IMR-90 (cell line): ENCODE measurements around the gene NR4A3. TPM values are rescaled to one million over a fixed set of nuclear protein-coding genes. Genes with fewer than 3 reads are reported as not detected.

Experiments
- ATAC-seq: fragments of 200-7000 bp; cut with Tn5 transposase; 2 replicates; pipeline ENCODE4 v1.9.1; 2020; ENCODE audit warnings: low read depth, mild to moderate bottlenecking, moderate library complexity
- BruUV-seq: library from RNA; stranded (reverse); fragments of 400-500 nt; replicated peaks from 2 replicates; lab custom pipeline; 2021; lab: Mats Ljungman, UMichigan
- CTCF ChIA-PET: fragments of 300-600 bp; formaldehyde crosslinking; extraction: SDS; loops from one replicate; lab custom pipeline; 2021; ENCODE audit warnings: antibody characterized with exemption; lab: Yijun Ruan, JAX
- POLR2A ChIA-PET: fragments of 300-600 bp; sonication (Branson Sonifier 250); formaldehyde crosslinking; loops from one replicate; lab custom pipeline; 2022; ENCODE audit warnings: antibody characterized with exemption; ENCODE audit not compliant: unreplicated experiment; lab: Charles Lee
- DNase-seq: peaks from one replicate; pipeline ENCODE4 v3.0.0; 2013
- H2AFZ ChIP-seq: replicated peaks from 2 replicates; pipeline ENCODE3; 2013; ENCODE audit warnings: low read length, mild to moderate bottlenecking; ENCODE audit not compliant: poor library complexity
- H2AK5ac ChIP-seq: 2 replicates; pipeline ENCODE4 v1.6.1; 2013; ENCODE audit warnings: low read depth, low read length, inconsistent platforms
- H2AK9ac ChIP-seq: replicated peaks from 2 replicates; pipeline ENCODE3; 2013; ENCODE audit warnings: mild to moderate bottlenecking, low read depth, low read length, moderate library complexity; ENCODE audit not compliant: poor library complexity
- H2BK120ac ChIP-seq: 2 replicates; pipeline ENCODE4 v1.6.1; 2013; ENCODE audit warnings: low read depth, low read length, inconsistent platforms
- H2BK15ac ChIP-seq: 3 replicates; pipeline ENCODE4 v1.6.1; 2013; ENCODE audit warnings: low read depth, low read length, inconsistent platforms
- H2BK20ac ChIP-seq: 2 replicates; pipeline ENCODE4 v1.6.1; 2013; ENCODE audit warnings: low read depth, mild to moderate bottlenecking, inconsistent platforms, low read length, moderate library complexity
- H2BK5ac ChIP-seq: 2 replicates; pipeline ENCODE4 v1.6.1; 2013; ENCODE audit warnings: mild to moderate bottlenecking, low read depth, low read length, inconsistent platforms; ENCODE audit not compliant: poor library complexity, severe bottlenecking
- H3K14ac ChIP-seq: replicated peaks from 2 replicates; pipeline ENCODE4 v1.6.1; 2013; ENCODE audit warnings: low read depth, low read length, inconsistent platforms
- H3K18ac ChIP-seq: 2 replicates; pipeline ENCODE4 v1.6.1; 2013; ENCODE audit warnings: low read depth, low read length, control low read depth
- H3K23ac ChIP-seq: 2 replicates; pipeline ENCODE4 v1.6.1; 2013; ENCODE audit warnings: low read depth, low read length, inconsistent platforms
- H3K27ac ChIP-seq: 2 replicates; pipeline ENCODE4 v1.5.1; 2013; ENCODE audit warnings: mild to moderate bottlenecking, control low read depth, low read length; ENCODE audit not compliant: insufficient read depth
- H3K27me3 ChIP-seq: 2 replicates; pipeline ENCODE4 v1.6.1; 2013; ENCODE audit warnings: low read length; ENCODE audit not compliant: control insufficient read depth, insufficient read depth
- H3K36me3 ChIP-seq: 2 replicates; pipeline ENCODE4 v1.6.1; 2013; ENCODE audit warnings: low read length, mixed read lengths; ENCODE audit not compliant: control insufficient read depth, insufficient read depth
- H3K4ac ChIP-seq: 2 replicates; pipeline ENCODE4 v1.6.1; 2013; ENCODE audit warnings: low read depth, low read length, inconsistent platforms
- H3K4me1 ChIP-seq: 2 replicates; pipeline ENCODE4 v1.6.1; 2013; ENCODE audit warnings: low read length, mixed read lengths; ENCODE audit not compliant: control insufficient read depth, insufficient read depth
- H3K4me2 ChIP-seq: 2 replicates; pipeline ENCODE4 v1.6.1; 2013; ENCODE audit warnings: low read depth, mild to moderate bottlenecking, control low read depth, low read length, moderate library complexity
- H3K4me3 ChIP-seq: 2 replicates; pipeline ENCODE4 v1.5.1; 2013; ENCODE audit warnings: low read depth, mild to moderate bottlenecking, control low read depth, low read length, moderate library complexity; ENCODE audit not compliant: insufficient read depth
- H3K56ac ChIP-seq: 2 replicates; pipeline ENCODE4 v1.6.1; 2013; ENCODE audit warnings: low read length, inconsistent platforms; ENCODE audit not compliant: insufficient read depth; ENCODE audit errors: extremely low read depth
- H3K79me1 ChIP-seq, 2 experiments: 2 replicates each; pipeline ENCODE4 v1.6.1; 2013; ENCODE audit warnings: low read length in 2 of 2, inconsistent platforms in 1 of 2, low read depth in 1 of 2
- H3K9ac ChIP-seq: 2 replicates; pipeline ENCODE4 v1.6.1; 2013; ENCODE audit warnings: low read depth, low read length, control low read depth
- H3K9me1 ChIP-seq: 2 replicates; pipeline ENCODE4 v1.6.1; 2013; ENCODE audit warnings: low read length, inconsistent platforms; ENCODE audit not compliant: insufficient read depth
- H3K9me3 ChIP-seq: 2 replicates; pipeline ENCODE4 v1.6.1; 2013; ENCODE audit warnings: low read length; ENCODE audit not compliant: control insufficient read depth, insufficient read depth
- H4K20me1 ChIP-seq: 2 replicates; pipeline ENCODE4 v1.6.1; 2013; ENCODE audit warnings: low read length, inconsistent platforms; ENCODE audit not compliant: insufficient read depth
- H4K5ac ChIP-seq: 2 replicates; pipeline ENCODE4 v1.6.1; 2013; ENCODE audit warnings: mild to moderate bottlenecking, low read depth, low read length, control low read depth
- H4K8ac ChIP-seq, 2 experiments: 2 replicates each; pipeline ENCODE4 v1.6.1; 2013; ENCODE audit warnings: low read depth in 2 of 2, low read length in 2 of 2, control low read depth in 1 of 2, inconsistent platforms in 1 of 2
- H4K91ac ChIP-seq: 2 replicates; pipeline ENCODE4 v1.6.1; 2013; ENCODE audit warnings: low read depth, low read length, inconsistent platforms; ENCODE audit not compliant: insufficient read depth
- CEBPB ChIP-seq: IDR thresholded peaks from 2 replicates; pipeline ENCODE4 v1.6.1; 2012; ENCODE audit warnings: low read depth, low read length, improper control_type of control experiment
- MAZ ChIP-seq: IDR thresholded peaks from 2 replicates; pipeline ENCODE4 v1.6.1; 2012; ENCODE audit warnings: low read depth, mild to moderate bottlenecking, low read length, improper control_type of control experiment, moderate library complexity, borderline replicate concordance
- POLR2A ChIP-seq: IDR thresholded peaks from 2 replicates; pipeline ENCODE4 v1.6.1; 2012; ENCODE audit warnings: mild to moderate bottlenecking, low read depth, low read length
- RAD21 ChIP-seq: IDR thresholded peaks from 2 replicates; pipeline ENCODE4 v1.6.1; 2012; ENCODE audit warnings: low read length, improper control_type of control experiment
- RFX5 ChIP-seq: IDR thresholded peaks from 2 replicates; pipeline ENCODE4 v1.8.0; 2012; ENCODE audit warnings: low read depth, mild to moderate bottlenecking, low read length, moderate library complexity
- SMC3 ChIP-seq: fragments of 150-350 bp; IDR thresholded peaks from 2 replicates; pipeline ENCODE4 v1.6.1; 2016; ENCODE audit warnings: low read depth, mild to moderate bottlenecking, antibody characterized with exemption, low read length, moderate library complexity
- WGBS, 2 experiments: methylation state at CpG; one replicate each; pipeline versions ENCODE4 v1.1.5 to v1.1.7; 2013; ENCODE audit warnings: missing lambda C conversion rate in 2 of 2; ENCODE audit not compliant: insufficient read length in 1 of 2; ENCODE audit errors: extremely low coverage in 2 of 2; 5-methylcytosine and 5-hydroxymethylcytosine counted together
- dilution Hi-C: fragments of 300-500 bp; cut with HindIII; formaldehyde crosslinking; loops from one replicate; pipeline ENCODE4 v1.14.3; 2018; ENCODE audit warnings: low sequenced_read_pairs; ENCODE audit not compliant: unreplicated experiment
- in situ Hi-C: fragments of 300-500 bp; cut with MboI; formaldehyde crosslinking; loops from 3 replicates; pipeline ENCODE4 v1.14.3; 2019; ENCODE audit warnings: low sequenced_read_pairs, inconsistent platforms, mixed read lengths
- intact Hi-C: fragments of 100-400 bp; cut with micrococcal nuclease; formaldehyde crosslinking; loops from 2 replicates; pipeline ENCODE4 v1.10.0; 2022
- polyA plus RNA-seq, 3 experiments: library from polyadenylated mRNA; depleted of rRNA; stranded (reverse); fragments of >200 nt; gene quantifications; 2 replicates each; pipeline ENCODE4 v1.2.3, GENCODE V29; 2012; ENCODE audit warnings: low replicate concordance in 1 of 3
- total RNA-seq: library from RNA; depleted of rRNA; stranded (reverse); fragments of >200 nt; gene quantifications from 2 replicates; pipeline ENCODE4 v1.2.3, GENCODE V29; 2012
- TF ChIP-seq, protein P1 (sequence below): fragments of 150-350 bp; IDR thresholded peaks from 2 replicates; pipeline ENCODE4 v1.6.1; 2016; ENCODE audit warnings: low read depth, mild to moderate bottlenecking, low read length, moderate library complexity, borderline replicate concordance
- TF ChIP-seq, protein P2 (sequence below): fragments of 150-350 bp; IDR thresholded peaks from 2 replicates; pipeline ENCODE4 v1.6.1; 2017; ENCODE audit warnings: mild to moderate bottlenecking, antibody characterized with exemption, low read length, low read depth

NR4A3 gene
- total and polyA plus RNA-seq, 2 of the 4 experiments (the other 2 are of a cell fraction) = 0.27 to 0.54 TPM

- H4K8ac ChIP-seq = no peak overlapping the region
- H3K56ac ChIP-seq = no peak overlapping the region
- no peak overlapping the region for H3K23ac ChIP-seq
- TF ChIP-seq, protein P1, sequence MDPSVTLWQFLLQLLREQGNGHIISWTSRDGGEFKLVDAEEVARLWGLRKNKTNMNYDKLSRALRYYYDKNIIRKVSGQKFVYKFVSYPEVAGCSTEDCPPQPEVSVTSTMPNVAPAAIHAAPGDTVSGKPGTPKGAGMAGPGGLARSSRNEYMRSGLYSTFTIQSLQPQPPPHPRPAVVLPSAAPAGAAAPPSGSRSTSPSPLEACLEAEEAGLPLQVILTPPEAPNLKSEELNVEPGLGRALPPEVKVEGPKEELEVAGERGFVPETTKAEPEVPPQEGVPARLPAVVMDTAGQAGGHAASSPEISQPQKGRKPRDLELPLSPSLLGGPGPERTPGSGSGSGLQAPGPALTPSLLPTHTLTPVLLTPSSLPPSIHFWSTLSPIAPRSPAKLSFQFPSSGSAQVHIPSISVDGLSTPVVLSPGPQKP = no peak
- TF ChIP-seq RAD21 (no peak), POLR2A (no peak), MAZ (no peak), RFX5 (no peak), CEBPB (no peak), SMC3 (no peak)
- TF ChIP-seq, protein P2, sequence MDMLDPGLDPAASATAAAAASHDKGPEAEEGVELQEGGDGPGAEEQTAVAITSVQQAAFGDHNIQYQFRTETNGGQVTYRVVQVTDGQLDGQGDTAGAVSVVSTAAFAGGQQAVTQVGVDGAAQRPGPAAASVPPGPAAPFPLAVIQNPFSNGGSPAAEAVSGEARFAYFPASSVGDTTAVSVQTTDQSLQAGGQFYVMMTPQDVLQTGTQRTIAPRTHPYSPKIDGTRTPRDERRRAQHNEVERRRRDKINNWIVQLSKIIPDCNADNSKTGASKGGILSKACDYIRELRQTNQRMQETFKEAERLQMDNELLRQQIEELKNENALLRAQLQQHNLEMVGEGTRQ = no peak
- no CpG with 5 or more reads among the region's 2 CpGs for WGBS, 2 experiments
- H3K4me3 ChIP-seq = no peak overlapping the region
- dilution Hi-C loops (no loop called here), in situ Hi-C loops (no loop called here), intact Hi-C loops (no loop called here)
- H2BK5ac ChIP-seq = no peak overlapping the region
- no peaks in the 10 kb centered on the region; the same call in 1 of the 2 replicates for H3K27me3 ChIP-seq
- no peak overlapping the region for H4K91ac ChIP-seq
- H3K4me1 ChIP-seq = peaks cover 2% of the 10 kb centered on the region; the same call in 1 of the 2 replicates
- no peak for ATAC-seq
- no TSS peak for BruUV-seq
- H3K14ac ChIP-seq = no peak overlapping the region
- ChIA-PET POLR2A (no interaction called here), CTCF (no interaction called here)
- no peak overlapping the region for H4K5ac ChIP-seq
- no peak overlapping the region for H2AFZ ChIP-seq
- DNase-seq = peak; percentile 12
- H3K79me1 ChIP-seq = no peaks in the 10 kb centered on the region
- no peaks in the 10 kb centered on the region for H3K9me1 ChIP-seq
- no peak overlapping the region for H2BK15ac ChIP-seq
- H2BK20ac ChIP-seq = no peak overlapping the region
- no peaks in the 10 kb centered on the region for H3K9me3 ChIP-seq
- H3K27ac ChIP-seq = no peak overlapping the region
- H3K18ac ChIP-seq = no peak overlapping the region
- H3K4me2 ChIP-seq = no peak overlapping the region
- no peaks in the 10 kb centered on the region for H3K36me3 ChIP-seq
- H2AK5ac ChIP-seq = no peak overlapping the region
- H4K20me1 ChIP-seq = no peaks in the 10 kb centered on the region; the same call in 1 of the 2 replicates
- no peak overlapping the region for H3K4ac ChIP-seq
- no peak overlapping the region for H2BK120ac ChIP-seq
- H2AK9ac ChIP-seq = no peak overlapping the region
- no peak overlapping the region for H3K9ac ChIP-seq
Measured at GRCh38 chr9:99878651-99879050, 57.0 kb downstream of the NR4A3 start.
